DND-41 (cell line): Measurements from ENCODE around the gene ITLN2.
"Not testable (repeated sequence)": the region's sequence is repeated elsewhere in the genome, so short reads cannot be mapped to it uniquely, and the experiment has no call there.

ENCODE experiments used
- EZH2 ChIP-seq: IDR thresholded peaks from 3 replicates; pipeline ENCODE4 v1.6.1; 2012; ENCODE audit warnings: borderline replicate concordance, low read depth, mild to moderate bottlenecking, moderate library complexity, low read length, inconsistent platforms; ENCODE audit not compliant: severe bottlenecking
- TF ChIP-seq, protein P1 (sequence below): IDR thresholded peaks from 2 replicates; pipeline ENCODE4 v1.5.1; 2012; ENCODE audit warnings: borderline replicate concordance, low read length, moderate library complexity, mild to moderate bottlenecking; ENCODE audit not compliant: poor library complexity, severe bottlenecking; ENCODE audit errors: extremely low read depth

DNA sequence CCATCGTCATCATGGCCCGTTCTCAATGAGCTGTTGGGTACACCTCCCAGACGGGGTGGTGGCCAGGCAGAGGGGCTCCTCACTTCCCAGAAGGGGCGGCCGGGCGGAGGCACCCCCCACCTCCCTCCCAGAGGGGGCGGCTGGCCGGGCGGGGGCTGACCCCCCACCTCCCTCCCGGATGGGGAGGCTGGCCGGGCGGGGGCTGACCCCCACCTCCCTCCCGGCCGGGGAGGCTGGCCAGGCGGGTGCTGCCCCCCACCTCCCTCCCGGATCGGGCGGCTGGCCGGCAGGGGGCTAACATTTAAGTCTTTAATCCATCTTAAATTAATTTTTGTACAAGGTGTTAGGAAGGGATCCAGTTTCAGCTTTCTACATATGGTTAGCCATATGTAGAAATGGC lies 17.9 kb downstream of the ITLN2 start:
- TF ChIP-seq, protein P1, sequence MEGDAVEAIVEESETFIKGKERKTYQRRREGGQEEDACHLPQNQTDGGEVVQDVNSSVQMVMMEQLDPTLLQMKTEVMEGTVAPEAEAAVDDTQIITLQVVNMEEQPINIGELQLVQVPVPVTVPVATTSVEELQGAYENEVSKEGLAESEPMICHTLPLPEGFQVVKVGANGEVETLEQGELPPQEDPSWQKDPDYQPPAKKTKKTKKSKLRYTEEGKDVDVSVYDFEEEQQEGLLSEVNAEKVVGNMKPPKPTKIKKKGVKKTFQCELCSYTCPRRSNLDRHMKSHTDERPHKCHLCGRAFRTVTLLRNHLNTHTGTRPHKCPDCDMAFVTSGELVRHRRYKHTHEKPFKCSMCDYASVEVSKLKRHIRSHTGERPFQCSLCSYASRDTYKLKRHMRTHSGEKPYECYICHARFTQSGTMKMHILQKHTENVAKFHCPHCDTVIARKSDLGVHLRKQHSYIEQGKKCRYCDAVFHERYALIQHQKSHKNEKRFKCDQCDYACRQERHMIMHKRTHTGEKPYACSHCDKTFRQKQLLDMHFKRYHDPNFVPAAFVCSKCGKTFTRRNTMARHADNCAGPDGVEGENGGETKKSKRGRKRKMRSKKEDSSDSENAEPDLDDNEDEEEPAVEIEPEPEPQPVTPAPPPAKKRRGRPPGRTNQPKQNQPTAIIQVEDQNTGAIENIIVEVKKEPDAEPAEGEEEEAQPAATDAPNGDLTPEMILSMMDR = not testable (repeated sequence)
- TF ChIP-seq EZH2 = not testable (repeated sequence)
